K562 (cell line): ENCODE measurements around the gene USH1G. TPM values are rescaled to one million over a fixed set of nuclear protein-coding genes. Genes with fewer than 3 reads are reported as not detected.

ENCODE experiments used
- BCOR ChIP-seq: fragments of 450-650 bp; IDR thresholded peaks from 2 replicates; pipeline ENCODE4 v1.6.1; 2016
- EZH2 ChIP-seq: IDR thresholded peaks from 2 replicates; pipeline ENCODE4 v1.6.1; 2012; ENCODE audit warnings: low read depth, mild to moderate bottlenecking, inconsistent platforms, low read length, borderline replicate concordance
- FOXA3 ChIP-seq, 2 experiments: fragments of 450-650 bp in 1 of 2; sonication (generic) in 1 of 2; formaldehyde crosslinking; IDR thresholded peaks in 1 of 2; conservative IDR thresholded peaks in 1 of 2; 2 replicates each; pipeline versions ENCODE4 v1.4.0 to v1.8.0; 2020 to 2022; ENCODE audit warnings: mild to moderate bottlenecking in 2 of 2, missing genetic modification reagents in 1 of 2
- FOXJ2 ChIP-seq: fragments of 200-800 bp; sonication (Bioruptor generic); IDR thresholded peaks from 2 replicates; pipeline ENCODE4 v1.6.1; 2016; ENCODE audit warnings: missing genetic modification characterization, missing compliant biosample characterization
- GATAD2B ChIP-seq: fragments of 450-650 bp; IDR thresholded peaks from 2 replicates; pipeline ENCODE4 v1.6.1; 2017; ENCODE audit warnings: mild to moderate bottlenecking, borderline replicate concordance
- GTF2F1 ChIP-seq: IDR thresholded peaks from 2 replicates; pipeline ENCODE4 v1.6.1; 2011; ENCODE audit warnings: low read depth, low read length, improper control_type of control experiment
- MAFF ChIP-seq: IDR thresholded peaks from 2 replicates; pipeline ENCODE4 v1.6.1; 2012; ENCODE audit warnings: low read length, improper control_type of control experiment
- MCM7 ChIP-seq, 2 experiments: fragments of 450-650 bp; IDR thresholded peaks; 2 replicates each; pipeline ENCODE4 v1.6.1; 2016 to 2018
- MIER1 ChIP-seq: fragments of 450-650 bp; IDR thresholded peaks from 2 replicates; pipeline ENCODE4 v1.6.1; 2016; ENCODE audit warnings: antibody characterized with exemption, mild to moderate bottlenecking, low read depth
- MTA3 ChIP-seq: fragments of 450-650 bp; formaldehyde crosslinking; IDR thresholded peaks from 2 replicates; pipeline ENCODE4 v1.6.1; 2017; ENCODE audit warnings: mild to moderate bottlenecking, borderline replicate concordance
- PYGO2 ChIP-seq: fragments of 450-650 bp; IDR thresholded peaks from 2 replicates; pipeline ENCODE4 v1.6.1; 2016; ENCODE audit warnings: mild to moderate bottlenecking, missing genetic modification characterization, moderate library complexity, missing compliant biosample characterization
- RBM34 ChIP-seq: fragments of 200-400 bp; formaldehyde crosslinking; IDR thresholded peaks from 2 replicates; pipeline ENCODE4 v1.6.1; 2018; ENCODE audit warnings: low read length, borderline replicate concordance; ENCODE audit not compliant: insufficient read depth
- RFX1 ChIP-seq: fragments of 450-650 bp; IDR thresholded peaks from 2 replicates; pipeline ENCODE4 v1.6.1; 2016; ENCODE audit warnings: mild to moderate bottlenecking, moderate library complexity
- SRSF9 ChIP-seq: fragments of 200-400 bp; formaldehyde crosslinking; IDR thresholded peaks from 2 replicates; pipeline ENCODE4 v1.6.1; 2017; ENCODE audit warnings: low read depth, low read length, borderline replicate concordance
- TEAD1 ChIP-seq, 2 experiments: fragments of 450-650 bp in 1 of 2; sonication (generic) in 1 of 2; formaldehyde crosslinking; IDR thresholded peaks; 2 replicates each; pipeline versions ENCODE4 v1.4.0 to v1.8.0; 2020 to 2022; ENCODE audit warnings: mild to moderate bottlenecking in 2 of 2, missing genetic modification reagents in 1 of 2
- ZBTB8A ChIP-seq: fragments of 450-650 bp; IDR thresholded peaks from 2 replicates; pipeline ENCODE4 v1.6.1; 2018; ENCODE audit warnings: mild to moderate bottlenecking, moderate library complexity; ENCODE audit not compliant: partially characterized antibody
- ZNF134 ChIP-seq: fragments of 250-450 bp; sonication (Bioruptor Pico); conservative IDR thresholded peaks from 2 replicates; pipeline ENCODE4 v1.4.0; 2020
- ZNF282 ChIP-seq: sonication (generic); formaldehyde crosslinking; IDR thresholded peaks from 2 replicates; pipeline ENCODE4 v1.8.1; 2023; ENCODE audit warnings: missing genetic modification reagents
- ZNF445 ChIP-seq: fragments of 250-450 bp; sonication (Bioruptor Pico); IDR thresholded peaks from 2 replicates; pipeline ENCODE4 v1.4.0; 2020; ENCODE audit warnings: low read depth, mild to moderate bottlenecking, moderate library complexity
- ZNF583 ChIP-seq: fragments of 250-450 bp; sonication (Bioruptor Pico); IDR thresholded peaks from 2 replicates; pipeline ENCODE4 v1.4.0; 2020
- ZNF695 ChIP-seq: fragments of 450-650 bp; formaldehyde crosslinking; IDR thresholded peaks from 2 replicates; pipeline ENCODE4 v1.4.0; 2020; ENCODE audit warnings: mild to moderate bottlenecking, moderate library complexity
- ZNF740 ChIP-seq, 3 experiments: fragments of 200-800 bp in 1 of 3; sonication (Bioruptor generic) in 1 of 3; sonication (generic) in 1 of 3; formaldehyde crosslinking in 1 of 3; IDR thresholded peaks; 2 replicates each; pipeline versions ENCODE4 v1.6.1 to v1.8.0; 2016 to 2022; ENCODE audit warnings: mild to moderate bottlenecking in 2 of 3, missing compliant biosample characterization in 2 of 3, missing genetic modification characterization in 2 of 3, missing genetic modification reagents in 1 of 3
- polyA plus RNA-seq, 8 experiments: library from polyadenylated mRNA; depleted of rRNA in 4 of 8; stranded (reverse) in 5 of 8; unstranded in 3 of 8; fragments of >200 nt; fragmentation: Nextera tagmentation in 2 of 8; fragmentation: Illumina TruSeq in 1 of 8; extraction: Ambion mirVana in 2 of 8; extraction: Trizol in 1 of 8; gene quantifications; 2 replicates each; pipeline versions ENCODE4 v1.2.1 to v1.2.3, GENCODE V29; 2011 to 2014; ENCODE audit warnings: inconsistent platforms in 1 of 8, missing spikeins in 1 of 8
- total RNA-seq, 7 experiments: library from RNA; depleted of rRNA in 6 of 7; stranded (reverse); fragments of >200 nt in 6 of 7; fragmentation: Illumina TruSeq in 2 of 7; extraction: Trizol in 2 of 7; gene quantifications; 2 replicates each; pipeline versions ENCODE4 v1.2.1 to v1.2.3, GENCODE V29; 2011 to 2021; ENCODE audit warnings: low replicate concordance in 1 of 7
- TF ChIP-seq, protein P1 (sequence below): fragments of 450-650 bp; IDR thresholded peaks from 2 replicates; pipeline ENCODE4 v1.6.1; 2017; ENCODE audit warnings: mild to moderate bottlenecking, moderate library complexity

Gene USH1G
- total and polyA plus RNA-seq, 9 of the 15 experiments (the other 6 are each of a cell fraction or from before 2014, with no cell fraction given), result 0.22 to 1.00 (median 0.64) TPM; not detected in 2

DNA sequence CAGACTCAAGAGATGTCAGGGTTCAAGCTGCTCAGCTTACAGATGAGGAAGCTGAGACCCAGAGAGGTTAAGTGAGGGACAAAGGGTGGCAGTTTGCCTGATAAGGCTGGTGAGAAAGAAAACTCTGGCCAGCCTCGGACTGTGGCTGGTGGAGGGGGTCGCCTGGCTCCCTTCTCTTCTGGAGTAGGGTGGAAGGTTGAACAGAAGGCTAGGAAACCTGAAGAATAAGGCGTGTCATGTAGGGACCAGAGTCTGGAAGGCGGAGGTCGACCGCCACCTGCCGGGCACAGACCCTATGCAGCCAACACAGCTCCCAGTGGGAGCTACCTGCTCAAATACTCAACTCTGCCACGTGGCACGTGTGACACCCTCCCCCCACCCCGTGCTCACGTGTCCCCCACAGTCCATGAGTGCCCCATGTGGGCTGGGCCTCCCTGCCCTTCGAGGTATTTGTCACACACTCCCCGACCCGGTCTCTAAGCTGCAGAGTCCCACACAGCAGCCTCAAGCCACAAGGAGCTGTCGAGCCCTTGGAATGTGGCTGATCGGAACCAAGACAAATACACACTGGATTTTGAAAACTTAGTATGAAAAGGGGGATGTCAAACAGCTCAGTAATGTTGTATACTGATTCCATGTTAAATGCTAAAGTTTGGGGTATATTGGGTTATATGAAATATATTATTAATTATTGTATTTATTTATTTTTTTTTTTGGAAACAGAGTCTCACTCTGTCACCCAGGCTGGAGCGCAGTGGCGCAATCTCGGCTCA is 37.7 kb upstream of the USH1G start (continued):
- TF ChIP-seq ZNF740 (CRISPR knock-in tag; IDR thresholded peaks at IDR 0.05) (peak; percentile 81; the same call in 1 of the 2 replicates), ZNF740 (tag; IDR thresholded peaks at IDR 0.05) (0 out of 4 replicates have a peak, but pooled peaks of 1 of the 2 experiments have one; percentile 65), EZH2 (no peak), ZNF282 (CRISPR knock-in tag) (no peak; the same call in 1 of the 2 replicates), ZNF134 (CRISPR knock-in tag) (no peak), BCOR (peak; percentile 53), MCM7 (IDR thresholded peaks at IDR 0.05) (no peak), MIER1 (peak; percentile 72; the same call in 1 of the 2 replicates), ZNF583 (CRISPR knock-in tag) (no peak), FOXA3 (CRISPR knock-in tag; conservative IDR thresholded peaks at IDR 0.05 in 1 of 2, IDR thresholded peaks at IDR 0.05 in 1 of 2) (peak in 1 of 2 experiments; percentile 37; a peak in 1 of 4 replicates), PYGO2 (tag) (no peak), ZBTB8A (no peak), RBM34 (no peak), FOXJ2 (tag) (no peak), ZNF445 (CRISPR knock-in tag) (no peak), TEAD1 (CRISPR knock-in tag; IDR thresholded peaks at IDR 0.05) (peak in 1 of 2 experiments; percentile 88; a peak in 2 of 4 replicates), GTF2F1 (no peak), MAFF (no peak), GATAD2B (no peak), SRSF9 (no peak), ZNF695 (CRISPR knock-in tag) (no peak), RFX1 (no peak), MTA3 (peak; percentile 48; the same call in 1 of the 2 replicates)
- TF ChIP-seq, protein P1, sequence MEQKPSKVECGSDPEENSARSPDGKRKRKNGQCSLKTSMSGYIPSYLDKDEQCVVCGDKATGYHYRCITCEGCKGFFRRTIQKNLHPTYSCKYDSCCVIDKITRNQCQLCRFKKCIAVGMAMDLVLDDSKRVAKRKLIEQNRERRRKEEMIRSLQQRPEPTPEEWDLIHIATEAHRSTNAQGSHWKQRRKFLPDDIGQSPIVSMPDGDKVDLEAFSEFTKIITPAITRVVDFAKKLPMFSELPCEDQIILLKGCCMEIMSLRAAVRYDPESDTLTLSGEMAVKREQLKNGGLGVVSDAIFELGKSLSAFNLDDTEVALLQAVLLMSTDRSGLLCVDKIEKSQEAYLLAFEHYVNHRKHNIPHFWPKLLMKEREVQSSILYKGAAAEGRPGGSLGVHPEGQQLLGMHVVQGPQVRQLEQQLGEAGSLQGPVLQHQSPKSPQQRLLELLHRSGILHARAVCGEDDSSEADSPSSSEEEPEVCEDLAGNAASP, result no peak
